G401.6 (cell line): Measurements from ENCODE around the gene CDKN2B-AS1.

Experiments used
- FAIRE-seq: peaks from 2 replicates; lab custom pipeline; 2012; peaks lifted over from hg19 to GRCh38; lab: Jason Lieb, UNC

Gene CDKN2B-AS1

DNA sequence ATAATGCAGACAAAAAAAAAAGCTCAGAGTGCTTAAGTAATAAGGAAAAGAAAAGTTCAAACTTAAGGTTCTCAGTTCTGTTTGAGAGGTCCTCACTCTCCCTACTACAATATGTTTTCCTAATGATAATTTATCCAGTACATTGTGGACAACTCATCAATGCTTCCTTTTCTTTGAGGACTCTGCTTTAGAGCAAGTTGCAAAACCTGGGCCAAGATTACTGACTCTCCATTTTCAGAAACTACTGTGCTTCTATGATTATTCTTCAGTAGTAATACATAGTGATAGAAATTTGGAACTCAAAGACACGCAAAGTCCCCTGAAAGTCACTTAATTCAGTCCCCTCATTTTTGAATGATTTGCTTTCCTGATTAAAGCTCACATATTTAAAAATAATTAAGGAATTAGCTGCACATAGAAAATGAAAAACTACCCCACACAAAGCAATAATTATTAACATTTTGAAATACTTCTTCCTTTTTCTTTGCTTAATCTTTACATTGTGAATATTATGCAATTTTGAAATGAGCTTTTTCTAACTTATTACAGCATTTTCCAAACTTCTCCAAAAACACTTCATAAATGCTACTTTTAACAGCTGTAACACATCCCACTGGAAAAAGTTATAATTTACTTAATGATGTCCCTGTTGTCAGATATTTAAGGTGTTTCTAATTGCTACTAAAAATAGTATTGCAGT lies 11.6 kb upstream of the CDKN2B-AS1 start:
- no peak for FAIRE-seq

DNA sequence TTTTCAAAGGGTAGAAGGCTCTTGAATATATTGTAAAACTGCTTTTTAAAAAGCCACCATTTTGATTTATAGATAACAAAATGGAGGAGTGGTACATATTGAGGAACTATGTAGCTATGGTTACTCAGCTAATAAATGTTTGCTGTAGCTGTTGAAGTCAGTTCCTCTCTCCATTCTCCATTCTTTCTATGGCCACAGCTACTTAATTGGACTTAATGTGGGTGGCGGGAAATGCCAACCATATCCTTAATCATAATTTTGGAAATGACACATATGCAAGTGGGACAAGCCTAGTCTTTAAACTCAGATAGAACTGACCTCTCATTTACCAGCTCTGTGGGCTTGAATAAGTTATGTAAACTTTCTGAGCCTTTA lies 11.0 kb upstream of the CDKN2B-AS1 start:
- no peak for FAIRE-seq

DNA sequence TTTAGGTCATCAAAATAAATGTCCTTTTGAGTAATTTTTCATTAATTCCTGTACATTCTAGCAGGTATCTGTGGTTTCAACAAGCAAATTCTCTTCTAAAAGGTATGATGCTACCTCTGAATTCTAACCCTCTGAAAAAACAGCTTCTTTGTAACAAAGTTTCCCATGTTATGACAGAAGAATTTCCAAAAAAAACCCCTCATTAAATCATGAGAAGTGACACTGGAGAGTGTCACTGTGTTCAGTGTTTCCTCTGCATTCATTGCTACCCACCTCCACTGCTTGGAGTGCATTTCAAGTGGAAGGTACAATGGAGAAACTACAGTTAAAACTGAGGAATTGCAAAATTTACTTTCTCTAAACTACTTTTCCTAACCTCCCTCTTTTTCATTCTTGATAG lies 10.5 kb upstream of the CDKN2B-AS1 start:
- FAIRE-seq, result no peak

DNA sequence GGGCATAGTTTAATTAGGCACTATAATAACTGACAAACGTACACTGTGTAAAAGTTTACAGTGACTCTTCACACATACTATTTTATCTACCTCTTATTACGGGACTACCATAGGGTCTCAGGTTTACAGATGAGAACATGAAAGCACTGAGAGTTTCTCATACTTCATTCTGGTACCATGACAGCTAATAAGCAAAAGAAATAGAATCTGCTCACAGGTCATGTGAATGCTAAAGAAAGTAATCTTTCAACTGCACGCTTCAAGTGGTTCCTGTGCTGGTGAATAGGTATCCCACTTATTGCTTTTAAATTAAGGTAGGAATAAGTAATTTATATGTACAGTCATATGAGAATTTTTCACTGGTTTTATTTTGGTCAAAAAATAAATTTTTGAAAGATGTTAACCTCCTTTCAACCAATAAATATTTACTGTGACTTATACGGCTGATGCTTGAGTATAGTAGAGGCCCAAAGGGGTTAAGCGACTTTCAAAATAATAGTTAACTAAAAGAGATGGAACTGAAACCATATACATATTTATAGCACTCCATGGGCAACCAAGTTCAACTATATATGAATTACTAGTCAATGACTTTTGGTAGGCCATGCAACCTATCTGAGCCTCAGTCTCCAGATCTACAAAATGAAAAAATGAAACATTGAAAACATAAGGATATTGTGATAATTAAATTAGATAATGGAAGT lies 8.5 kb upstream of the CDKN2B-AS1 start:
- no peak for FAIRE-seq

DNA sequence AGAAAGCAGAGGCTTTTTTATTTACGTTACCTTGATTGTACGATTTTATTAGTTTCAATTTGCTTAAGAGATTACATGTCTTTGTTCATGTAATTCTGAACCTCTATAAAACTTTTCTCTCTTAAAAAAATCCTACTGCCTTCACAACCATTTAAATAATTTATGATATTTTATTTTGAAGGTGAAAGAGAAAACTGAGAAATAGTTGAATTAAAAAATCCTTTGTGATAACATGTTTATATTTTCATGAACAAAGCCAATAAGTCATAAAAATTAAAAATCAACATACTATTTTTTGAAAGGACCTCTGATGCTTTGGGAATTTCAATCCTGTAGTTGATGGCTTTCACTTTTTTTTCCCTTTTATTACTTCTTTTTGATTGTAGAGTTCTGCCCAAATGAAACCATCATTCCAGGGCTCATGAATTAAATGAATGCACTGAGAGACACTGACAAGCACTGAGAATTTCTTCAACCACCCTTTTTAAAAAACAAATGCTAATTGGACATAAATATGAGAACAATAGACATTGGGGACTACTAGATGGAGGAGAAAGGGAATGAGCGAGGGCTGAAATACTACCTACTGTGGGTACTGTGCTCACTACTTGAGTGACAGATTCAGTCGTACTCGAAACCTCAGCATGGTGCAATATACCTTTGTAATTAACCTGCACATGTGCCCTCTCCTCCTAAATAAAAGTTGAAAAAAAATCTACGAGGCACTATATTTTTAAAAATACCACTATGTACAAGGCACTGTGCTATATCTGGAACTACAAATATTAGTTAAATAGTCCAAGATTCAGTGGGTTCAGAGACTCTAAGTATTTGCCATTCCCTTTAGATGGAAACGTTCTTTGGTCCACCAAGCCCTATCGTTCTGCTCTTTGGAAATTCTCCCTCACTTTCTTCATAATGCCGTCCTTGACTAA lies 6.3 kb upstream of the CDKN2B-AS1 start:
- FAIRE-seq, result no peak

DNA sequence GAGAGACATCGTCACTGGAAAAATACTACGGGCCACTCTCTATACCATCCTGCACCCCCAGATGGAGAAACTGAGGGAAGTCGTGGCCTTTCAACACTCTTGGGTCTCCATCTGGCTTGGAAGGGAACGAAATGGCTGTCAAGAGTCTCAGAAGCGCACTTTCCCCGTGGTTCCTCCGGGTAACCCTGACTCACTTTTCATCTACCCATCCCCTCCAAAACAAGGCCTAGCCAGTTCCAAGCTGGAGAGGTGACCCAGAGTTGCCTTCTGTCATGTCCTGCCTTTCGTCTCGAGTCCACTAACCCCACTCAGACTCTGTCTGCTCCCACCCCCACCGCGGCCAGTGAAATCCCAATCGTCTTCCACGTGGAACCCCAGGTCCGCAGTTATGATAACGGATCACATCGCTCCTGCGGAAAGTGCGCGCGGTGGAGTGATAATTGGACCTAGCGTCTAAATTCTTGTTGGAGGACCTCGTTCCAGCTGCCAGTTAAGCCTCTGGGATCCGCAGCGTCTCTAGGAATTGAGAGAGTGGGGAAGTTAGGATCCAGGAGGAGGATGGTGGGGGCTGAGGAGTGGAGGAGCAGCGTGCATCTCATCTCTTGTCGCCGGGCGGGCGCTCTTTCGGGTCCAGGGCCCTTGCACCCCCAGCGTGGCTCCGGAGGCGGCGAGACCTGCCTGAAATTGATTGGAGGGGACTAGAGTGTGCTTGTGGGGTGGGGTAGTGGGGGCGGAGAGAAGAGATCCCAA lies 5.0 kb upstream of the CDKN2B-AS1 start:
- FAIRE-seq, result no peak

DNA sequence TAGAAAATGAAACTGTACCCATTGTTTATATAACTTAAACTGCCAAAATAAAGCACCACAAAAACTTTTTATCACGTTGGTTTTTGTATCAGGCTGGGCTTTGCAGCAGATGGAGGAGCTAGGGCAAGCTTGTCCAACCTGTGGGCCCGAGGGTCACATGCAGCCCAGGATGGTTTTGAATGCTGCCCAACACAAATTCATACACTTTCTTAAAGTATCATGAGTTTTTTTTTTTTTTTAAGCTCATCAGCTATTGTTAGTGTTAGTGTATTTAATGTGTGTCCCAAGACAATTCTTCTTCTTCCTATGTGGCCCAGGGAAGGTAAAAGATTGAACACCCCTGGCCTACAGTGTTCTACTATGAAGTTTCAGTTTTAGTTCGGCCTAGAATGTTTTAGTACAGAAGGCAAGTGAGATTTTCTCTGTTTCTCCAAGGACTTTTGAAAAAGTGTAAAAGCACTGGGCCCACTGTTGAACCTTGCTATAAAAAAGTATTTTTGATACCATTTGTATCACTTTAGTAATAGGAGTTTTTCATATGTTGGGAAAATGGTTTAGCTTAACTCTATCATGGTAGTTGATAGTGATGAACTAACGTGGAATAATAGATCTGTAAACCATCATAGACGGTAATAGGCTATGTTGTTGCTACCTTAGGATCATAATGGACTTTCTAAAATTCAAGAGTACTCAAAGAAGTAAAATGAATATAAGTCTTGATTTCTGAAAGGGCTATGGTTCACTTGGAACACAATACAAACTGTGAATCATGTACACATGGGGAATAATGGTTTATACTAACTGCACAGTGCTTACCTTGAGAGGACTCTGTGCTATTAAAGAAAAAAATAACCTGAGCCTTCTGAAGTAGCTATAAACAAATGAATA lies 3.3 kb upstream of the CDKN2B-AS1 start:
- no peak for FAIRE-seq

DNA sequence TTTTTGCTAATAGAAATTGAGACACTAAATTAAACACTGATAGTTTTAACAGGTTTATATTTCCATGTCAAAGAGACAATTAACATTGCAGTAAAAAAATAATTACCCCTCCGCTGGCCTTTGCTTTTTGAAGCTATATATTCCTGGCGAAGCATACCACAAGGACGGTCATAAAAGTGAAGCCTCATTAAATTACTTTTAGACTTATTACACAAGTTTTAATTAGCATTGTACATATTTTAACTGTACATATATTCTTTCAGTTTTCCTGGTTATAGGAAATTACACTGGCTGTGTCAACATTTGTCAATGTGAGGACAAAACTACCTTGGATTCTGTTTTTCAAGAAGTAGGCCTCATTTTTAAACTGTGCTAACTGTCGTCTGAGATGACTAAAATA lies 1.6 kb upstream of the CDKN2B-AS1 start:
- no peak for FAIRE-seq

DNA sequence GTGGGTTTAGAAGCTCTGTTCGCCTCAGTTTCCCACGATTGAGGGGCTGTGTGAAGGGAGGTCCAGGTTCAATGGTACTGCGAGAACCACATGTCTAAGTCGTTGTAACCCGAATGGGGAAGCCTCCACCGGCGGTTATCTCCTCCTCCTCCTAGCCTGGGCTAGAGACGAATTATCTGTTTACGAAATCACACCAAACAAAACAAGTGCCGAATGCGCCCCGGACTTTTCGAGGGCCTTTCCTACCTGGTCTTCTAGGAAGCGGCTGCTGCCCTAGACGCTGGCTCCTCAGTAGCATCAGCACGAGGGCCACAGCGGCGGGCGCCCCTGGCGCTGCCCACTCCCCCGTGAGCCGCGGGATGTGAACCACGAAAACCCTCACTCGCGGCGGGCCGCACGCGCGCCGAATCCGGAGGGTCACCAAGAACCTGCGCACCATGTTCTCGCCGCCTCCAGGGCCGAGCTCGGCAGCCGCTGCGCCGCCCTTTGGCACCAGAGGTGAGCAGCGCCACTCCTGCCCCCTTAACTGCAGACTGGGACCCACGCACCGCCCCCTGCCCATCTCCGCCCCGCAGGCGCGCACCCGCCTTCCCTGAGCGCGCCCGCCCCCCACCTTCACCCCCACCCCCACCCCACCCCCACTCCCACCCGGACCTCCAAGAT lies 567 bp upstream of the CDKN2B-AS1 start, which contains the start of gene CDKN2A:
TSS of gene CDKN2A (minus strand) at position 500 of the 663 bp plus-strand sequence.
- no peak for FAIRE-seq

DNA sequence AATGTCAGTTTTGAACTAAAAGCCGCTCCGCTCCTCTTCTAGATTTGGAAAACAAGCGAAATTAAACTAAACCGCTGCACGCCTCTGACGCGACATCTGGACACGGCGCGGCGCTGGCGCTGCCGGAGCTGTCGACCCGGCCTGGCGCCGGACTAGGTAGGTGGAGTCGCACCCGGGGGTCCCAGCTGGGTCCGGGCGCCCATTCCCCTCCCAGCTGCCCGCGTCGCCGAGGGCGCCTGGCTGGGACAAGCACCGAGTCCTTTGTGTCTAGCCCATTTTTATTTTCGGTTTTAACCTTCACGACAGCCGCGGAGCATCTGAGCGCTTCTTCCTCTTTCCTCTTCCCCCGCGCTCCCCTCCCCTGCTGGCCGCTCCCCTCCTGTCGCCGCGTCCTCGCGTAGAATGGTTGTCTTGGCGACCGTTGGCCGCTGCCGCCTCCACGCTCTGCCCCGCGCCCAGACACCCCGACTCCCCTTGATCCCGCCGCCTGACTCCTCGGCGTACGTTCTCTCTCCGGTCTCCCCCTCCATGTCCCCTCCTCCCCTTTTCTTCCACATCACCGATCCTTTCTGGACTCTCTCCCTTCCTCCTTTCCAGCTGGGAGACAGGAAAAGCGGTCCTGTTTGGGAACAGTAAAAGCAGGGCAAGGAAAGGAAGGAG lies 545 bp downstream of the CDKN2B-AS1 start:
- no peak for FAIRE-seq

DNA sequence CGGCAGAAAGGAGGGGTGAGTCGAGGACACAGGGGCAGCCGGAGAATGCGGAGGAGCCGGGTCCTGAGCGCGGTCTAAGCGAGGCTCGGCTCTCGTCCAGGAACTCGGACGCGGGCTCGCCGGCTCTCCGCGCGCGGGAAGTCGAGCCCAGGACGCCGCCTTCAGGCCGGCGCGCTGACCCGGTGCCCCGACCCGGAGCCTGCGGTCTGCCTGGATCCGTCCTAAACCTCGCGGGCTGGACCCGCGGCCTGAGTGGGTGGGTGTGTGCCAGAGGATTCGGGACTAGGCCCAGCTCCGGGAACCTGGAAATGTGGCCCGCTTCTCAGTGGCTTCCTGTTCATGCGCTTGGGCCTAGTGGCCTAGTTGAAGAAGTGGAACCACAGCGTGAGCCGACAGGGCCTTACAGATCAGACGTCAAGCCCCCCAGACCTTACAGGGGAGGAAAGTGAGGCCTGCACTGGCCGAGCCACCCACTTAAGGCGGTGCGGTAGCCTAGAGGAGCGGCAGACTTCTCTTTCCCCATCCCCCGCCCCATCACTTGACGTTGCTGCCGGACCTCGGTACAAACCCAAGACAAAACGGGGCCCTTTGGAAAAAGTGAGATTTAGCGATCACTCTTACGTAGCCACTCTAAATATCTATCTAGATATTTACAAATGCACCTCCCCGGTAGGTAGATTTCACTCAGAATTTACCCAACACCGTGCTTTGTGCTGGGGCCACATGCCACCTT lies 1.2 kb downstream of the CDKN2B-AS1 start:
- no peak for FAIRE-seq

DNA sequence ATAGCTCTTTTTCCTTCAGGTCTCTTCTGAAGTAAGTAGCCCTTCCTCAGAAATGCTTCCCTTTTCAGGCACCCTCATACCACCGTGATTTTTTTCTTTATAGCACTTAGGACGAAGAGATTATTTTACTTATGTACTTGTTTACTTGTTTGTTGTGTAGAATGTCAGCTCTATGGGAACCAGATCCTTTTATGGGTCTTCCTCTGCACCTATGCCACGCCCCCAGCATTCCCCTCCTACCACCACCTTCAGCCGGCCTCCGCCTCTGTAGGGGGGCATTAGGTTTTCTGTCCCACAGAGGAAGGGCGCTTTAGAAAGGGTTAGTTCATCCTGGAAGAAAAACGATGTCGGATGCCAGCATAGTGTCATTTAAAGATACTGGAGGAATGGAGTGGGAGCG lies 1.8 kb downstream of the CDKN2B-AS1 start:
- FAIRE-seq, result no peak

DNA sequence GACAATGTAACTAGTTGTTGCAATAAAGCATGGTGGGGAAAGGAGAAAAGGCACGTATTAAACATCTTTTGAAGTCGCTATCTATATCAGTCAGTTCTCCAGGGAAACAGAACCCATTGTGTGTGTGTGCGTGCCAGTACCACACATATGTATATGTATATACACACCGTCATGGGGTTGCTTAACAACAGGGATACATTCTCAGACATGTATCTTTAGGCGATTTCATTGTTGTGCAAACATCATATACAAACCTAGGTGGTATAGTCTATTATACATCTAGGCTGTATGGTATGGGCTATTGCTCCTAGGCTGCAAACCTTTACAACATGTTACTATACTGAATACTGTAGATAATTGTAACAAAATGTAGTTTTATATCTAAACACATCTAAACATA lies 2.3 kb downstream of the CDKN2B-AS1 start:
- no peak for FAIRE-seq

DNA sequence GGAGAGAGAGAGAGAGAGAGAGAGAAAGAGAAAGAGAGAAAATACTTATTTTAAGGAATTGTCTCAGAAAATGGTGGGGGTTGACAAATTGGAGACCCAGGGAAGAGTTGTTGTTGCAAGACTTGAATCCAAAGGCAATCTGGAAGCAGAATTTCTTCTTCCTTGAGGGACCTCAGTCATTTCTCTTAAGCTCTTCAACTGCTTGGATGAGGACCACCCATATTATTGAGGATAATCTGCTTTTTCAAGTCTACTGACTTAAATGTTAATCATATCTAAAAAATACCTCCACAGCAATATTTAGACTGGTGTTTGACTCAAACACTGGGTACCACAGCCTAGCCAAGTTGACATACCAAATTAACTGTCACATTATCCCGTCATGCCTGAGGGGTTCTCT lies 2.9 kb downstream of the CDKN2B-AS1 start:
- no peak for FAIRE-seq

DNA sequence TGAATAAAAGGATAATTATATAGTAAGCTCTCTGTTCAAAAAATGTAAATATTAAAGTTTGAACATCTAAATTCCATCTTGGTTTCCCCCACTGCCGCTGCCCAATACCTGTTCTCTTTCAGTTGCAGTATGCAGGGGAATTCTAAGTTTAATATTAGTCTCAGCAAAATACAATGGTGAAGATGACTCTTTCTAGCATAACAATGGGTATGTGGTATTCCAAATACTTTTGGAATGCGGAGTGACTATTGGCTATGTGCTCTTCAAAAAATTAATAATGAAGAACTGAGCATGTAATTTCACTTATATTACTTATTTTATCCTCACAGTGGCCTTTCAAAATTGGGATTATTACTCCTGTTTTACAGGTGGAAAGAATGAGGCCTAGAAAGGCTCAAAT lies 3.4 kb downstream of the CDKN2B-AS1 start:
- no peak for FAIRE-seq

DNA sequence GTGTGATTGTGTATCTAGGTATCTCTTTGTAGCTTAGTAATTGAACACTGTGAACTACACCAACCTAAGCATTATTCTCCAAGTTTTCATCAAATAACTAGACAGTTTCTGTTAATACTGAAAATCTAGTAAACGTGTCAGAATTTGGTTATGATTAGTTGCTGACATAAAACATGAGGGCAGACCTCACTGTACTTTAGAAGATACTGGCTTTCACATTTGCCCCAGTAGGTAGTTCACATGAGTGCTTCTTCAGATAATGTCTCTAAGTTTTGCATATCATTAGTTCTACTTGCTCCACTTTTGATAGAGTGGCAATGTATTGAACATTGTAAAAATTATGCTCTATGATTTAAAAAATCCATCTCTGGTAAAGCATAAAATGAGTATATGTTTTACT lies 7.4 kb downstream of the CDKN2B-AS1 start:
- no peak for FAIRE-seq

DNA sequence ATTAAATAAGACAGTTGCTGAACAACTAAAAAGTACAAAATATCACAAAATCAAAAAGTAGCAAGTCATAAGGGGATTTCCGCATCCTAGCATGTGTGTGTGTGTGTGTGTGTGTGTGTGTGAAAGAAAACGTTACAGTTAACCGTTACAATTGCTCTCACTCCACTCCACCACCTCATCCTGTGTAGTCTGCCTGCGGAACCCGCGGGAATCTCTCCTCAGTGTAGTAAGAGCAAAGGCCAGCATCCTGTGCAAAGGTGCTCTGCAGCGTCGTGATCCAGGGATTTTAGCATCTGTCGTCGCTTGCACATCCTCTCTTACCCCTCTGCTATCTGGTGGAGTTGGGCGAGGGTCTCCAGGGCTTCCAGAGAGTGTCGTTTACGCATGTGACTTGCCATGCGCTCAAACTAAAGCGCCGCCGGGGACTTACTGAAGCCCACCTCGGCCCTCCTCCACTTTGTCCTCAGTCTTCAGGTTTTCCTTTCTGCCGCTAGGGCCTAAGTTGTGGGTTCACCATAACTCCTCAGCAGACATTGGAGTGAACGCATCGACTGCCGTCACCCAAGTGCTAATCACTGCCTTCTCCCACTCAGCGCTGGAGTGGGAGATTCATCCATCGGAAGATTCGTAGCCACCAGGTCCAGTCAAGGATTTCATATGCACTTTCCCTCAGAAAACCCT lies 10.6 kb downstream of the CDKN2B-AS1 start:
- no peak for FAIRE-seq

DNA sequence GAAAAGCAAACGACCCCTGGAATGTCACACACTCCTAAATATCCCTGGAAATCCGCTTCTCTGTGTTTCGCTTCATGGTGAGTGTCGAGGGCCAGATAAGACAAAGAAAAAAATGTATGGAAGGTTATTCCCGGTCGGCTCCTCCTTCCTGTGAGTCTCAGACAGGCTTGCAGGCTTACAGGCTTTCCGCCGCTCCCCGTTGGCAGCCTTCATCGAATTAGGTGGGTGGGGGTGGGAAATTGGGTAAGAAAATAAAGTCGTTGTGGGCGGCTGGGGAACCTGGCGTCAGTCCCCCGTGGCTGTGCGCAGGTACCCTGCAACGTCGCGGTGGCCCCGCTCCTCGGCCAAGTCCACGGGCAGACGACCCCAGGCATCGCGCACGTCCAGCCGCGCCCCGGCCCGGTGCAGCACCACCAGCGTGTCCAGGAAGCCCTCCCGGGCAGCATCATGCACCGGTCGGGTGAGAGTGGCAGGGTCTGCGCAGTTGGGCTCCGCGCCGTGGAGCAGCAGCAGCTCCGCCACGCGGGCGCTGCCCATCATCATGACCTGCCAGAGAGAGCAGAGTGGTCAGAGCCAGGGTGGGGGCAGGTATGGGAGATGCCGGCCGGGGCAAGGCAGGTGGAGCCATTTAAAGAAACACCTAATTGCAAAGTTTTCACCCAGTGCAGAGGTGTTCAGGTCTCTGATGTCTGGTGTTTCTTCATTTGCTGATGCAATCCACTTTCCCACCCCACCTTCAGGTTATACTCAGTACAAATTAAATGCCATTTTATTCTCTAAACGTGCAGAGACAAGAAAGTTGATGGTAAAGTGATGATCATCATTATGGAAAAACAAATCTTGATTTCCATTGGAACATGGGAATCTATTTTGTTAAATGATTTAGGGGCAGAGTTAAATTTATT lies 11.4 kb downstream of the CDKN2B-AS1 start:
- no peak for FAIRE-seq
